ENCODE data around the gene IGLON5. TPM values are rescaled to one million over a fixed set of nuclear protein-coding genes. Genes with fewer than 3 reads are reported as not detected.

The IGLON5 gene
- total RNA-seq, 2 experiments from 2014 or later, result not detected

GRCh38 chr19:51333836-51334460, 22.5 kb downstream of the IGLON5 start:
- no peaks in the 10 kb centered on the region for H4K20me1 ChIP-seq (ENCODE audit: insufficient read depth, low read length)
- no peaks in the 10 kb centered on the region for H3K9me2 ChIP-seq (ENCODE audit: insufficient read depth, low read length)
- no TSS peak for BruUV-seq (replicated peaks)
- peak overlapping the region; percentile 51; the same call in 1 of the 2 replicates for H2AFZ ChIP-seq (ENCODE audit: low read length)
- no peak overlapping the region for H3K27ac ChIP-seq (ENCODE audit: low read depth, low read length, poor library complexity, severe bottlenecking)
- H3K4me3 ChIP-seq (ENCODE audit: low read depth, low read length, poor library complexity, severe bottlenecking), result no peak overlapping the region
- H3K4me2 ChIP-seq (ENCODE audit: low read length), result no peak overlapping the region
- intact Hi-C loops (cut with micrococcal nuclease; ENCODE audit: unreplicated experiment), result loop anchor here (10.0 kb wide), 1 partner anchor 321 kb away; no protein-coding TSS in a partner anchor
- no peaks in the 10 kb centered on the region for H3K9me3 ChIP-seq (ENCODE audit: low read length)
- no peaks in the 10 kb centered on the region for H3K79me2 ChIP-seq (ENCODE audit: insufficient read depth, low read depth, low read length)
- ChIA-PET POLR2A (no interaction called here), CTCF (ENCODE audit: unreplicated experiment) (no interaction called here)
- DNase-seq (ENCODE audit: low spot score), result peak; percentile 45
- H3K36me3 ChIP-seq (ENCODE audit: insufficient read depth, low read length), result no peaks in the 10 kb centered on the region
- peaks cover 4% of the 10 kb centered on the region for H3K4me1 ChIP-seq (ENCODE audit: insufficient read depth, low read length, poor library complexity, severe bottlenecking)
- TF ChIP-seq CTCF (conservative IDR thresholded peaks at IDR 0.05; ENCODE audit: low read length) (no peak), EZH2phosphoT487 (IDR thresholded peaks at IDR 0.05; ENCODE audit: borderline replicate concordance, low read depth, low read length) (no peak)

- no peaks in the 10 kb centered on the region for H3K36me3 ChIP-seq (ENCODE audit: insufficient read depth, low read length)
- TF ChIP-seq CTCF (conservative IDR thresholded peaks at IDR 0.05; ENCODE audit: low read length) (no peak), EZH2phosphoT487 (IDR thresholded peaks at IDR 0.05; ENCODE audit: borderline replicate concordance, low read depth, low read length) (no peak)
- peaks cover 10% of the 10 kb centered on the region for H3K4me1 ChIP-seq (ENCODE audit: insufficient read depth, low read length, poor library complexity, severe bottlenecking)
- no peak overlapping the region for H3K4me2 ChIP-seq (ENCODE audit: low read length)
- H3K27ac ChIP-seq (ENCODE audit: low read depth, low read length, poor library complexity, severe bottlenecking), result no peak overlapping the region
- H2AFZ ChIP-seq (ENCODE audit: low read length), result no peak overlapping the region
- no peaks in the 10 kb centered on the region for H4K20me1 ChIP-seq (ENCODE audit: insufficient read depth, low read length)
- intact Hi-C loops (cut with micrococcal nuclease; ENCODE audit: unreplicated experiment), result loop anchor here (10.0 kb wide), 1 partner anchor 318 kb away; no protein-coding TSS in a partner anchor
- H3K79me2 ChIP-seq (ENCODE audit: insufficient read depth, low read depth, low read length), result no peaks in the 10 kb centered on the region
- no peaks in the 10 kb centered on the region for H3K9me2 ChIP-seq (ENCODE audit: insufficient read depth, low read length)
- ChIA-PET POLR2A (no interaction called here), CTCF (ENCODE audit: unreplicated experiment) (no interaction called here)
- H3K9me3 ChIP-seq (ENCODE audit: low read length), result no peaks in the 10 kb centered on the region
- H3K4me3 ChIP-seq (ENCODE audit: low read depth, low read length, poor library complexity, severe bottlenecking), result no peak overlapping the region
- no TSS peak for BruUV-seq (replicated peaks)
- DNase-seq (ENCODE audit: low spot score), result no peak
Observed at GRCh38 chr19:51337141-51337860, 25.9 kb downstream of the IGLON5 start.

Data from OCI-LY7 (cell line).